Fibroblast of gingiva (primary cell): ENCODE measurements around the gene HOXA10.

Experiments
- DNase-seq: peaks from one replicate; pipeline ENCODE4 v3.0.0-alpha.2; 2011; ENCODE audit warnings: low read depth

HOXA10 gene

GRCh38 chr7:27179030-27179429 lies 4.9 kb upstream of the HOXA10 start:
- DNase-seq, result no peak

DNA sequence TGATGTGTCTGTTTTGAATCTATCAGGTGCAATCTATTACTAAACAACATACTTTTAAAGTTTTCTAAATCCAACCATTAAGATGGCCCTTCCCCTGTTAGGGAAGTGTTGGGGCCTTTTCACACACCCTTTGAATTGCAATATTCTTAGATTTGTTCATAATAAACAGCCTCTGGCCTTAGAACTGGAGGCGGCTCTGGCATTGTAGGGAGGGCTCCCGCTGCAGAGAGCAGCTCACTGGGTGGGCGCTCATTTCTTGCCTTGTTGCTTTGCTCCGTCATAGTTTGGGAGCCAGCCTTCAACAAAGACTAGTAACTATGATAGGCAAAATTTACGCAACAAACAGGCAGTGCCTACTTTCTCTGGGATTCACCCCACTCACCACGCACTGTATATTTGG lies 4.2 kb upstream of the HOXA10 start:
- no peak for DNase-seq

DNA sequence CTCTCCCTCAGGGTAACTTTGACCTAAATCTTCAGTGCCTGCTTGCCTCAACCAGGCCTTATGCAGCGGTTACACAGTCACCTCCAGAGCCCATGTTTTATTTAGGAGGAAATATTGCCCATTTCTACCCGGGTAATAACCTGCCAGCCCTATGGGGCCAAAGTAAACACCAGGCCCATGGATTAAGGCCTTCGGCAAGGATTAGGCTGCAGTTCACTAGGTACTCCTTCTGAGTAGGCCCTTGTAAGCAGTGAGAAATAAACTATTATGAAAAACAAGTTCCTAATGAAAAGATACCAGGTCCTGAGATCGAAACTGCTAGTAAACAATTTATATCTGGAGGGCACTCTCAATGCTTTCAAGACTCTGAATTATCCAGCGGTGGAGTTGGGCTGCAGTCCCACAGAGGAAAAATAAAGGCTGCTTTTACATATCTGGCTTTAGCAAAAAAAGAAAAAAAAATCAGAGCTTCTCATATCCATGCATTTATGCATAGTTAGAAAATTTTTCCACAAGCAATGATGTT lies 3.7 kb upstream of the HOXA10 start:
- no peak for DNase-seq

- DNase-seq, result no peak
Measured at GRCh38 chr7:27176962-27177794, 3.1 kb upstream of the HOXA10 start.

GRCh38 chr7:27176524-27176845 lies 2.4 kb upstream of the HOXA10 start:
- no peak for DNase-seq

DNA sequence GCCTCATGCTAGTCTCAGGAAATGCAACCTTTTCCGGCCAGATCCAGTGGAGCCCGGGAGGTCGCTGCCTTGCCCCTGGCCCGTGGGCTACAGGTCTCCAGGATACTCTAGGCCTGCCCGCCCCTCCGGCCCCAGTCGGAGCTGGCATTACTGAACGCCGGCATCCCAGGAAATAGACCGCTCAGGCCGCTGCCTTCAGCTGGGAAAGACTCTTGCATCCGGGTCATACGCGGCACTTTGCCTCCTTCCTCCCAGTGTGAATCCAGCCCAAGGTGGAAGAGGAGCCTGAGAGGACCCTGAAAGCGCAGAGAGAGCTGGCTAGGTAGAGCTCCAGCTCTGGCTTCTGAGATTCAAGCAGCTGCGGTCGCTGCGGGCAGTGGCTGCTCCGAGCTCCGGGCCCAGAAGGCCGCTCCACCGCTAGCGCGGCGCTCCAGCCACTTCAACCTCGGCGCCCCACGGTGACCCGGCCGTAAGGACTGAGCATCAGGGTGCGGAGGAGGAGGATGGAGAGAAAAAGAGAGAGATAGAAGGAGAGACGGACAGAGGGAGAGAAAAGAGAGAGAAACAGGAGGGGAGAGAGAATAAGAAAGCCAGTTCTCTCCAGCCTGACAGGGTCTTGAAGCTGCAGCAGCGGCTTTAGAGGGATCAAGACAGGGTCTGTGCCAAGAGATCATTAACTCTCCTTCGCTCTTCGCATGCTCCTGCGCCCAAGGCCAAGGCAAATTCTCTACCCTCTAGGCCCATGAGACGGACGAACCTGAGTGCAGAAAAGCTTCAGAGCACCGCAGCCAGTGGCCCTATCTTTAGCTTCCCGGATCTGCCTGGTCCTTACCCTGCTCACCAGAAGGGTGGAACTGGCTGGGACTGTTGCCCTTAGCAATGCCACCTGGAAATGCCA lies 1.8 kb upstream of the HOXA10 start:
- no peak for DNase-seq

- no peak for DNase-seq
Measured at GRCh38 chr7:27174874-27175625, 930 bp upstream of the HOXA10 start.

DNA sequence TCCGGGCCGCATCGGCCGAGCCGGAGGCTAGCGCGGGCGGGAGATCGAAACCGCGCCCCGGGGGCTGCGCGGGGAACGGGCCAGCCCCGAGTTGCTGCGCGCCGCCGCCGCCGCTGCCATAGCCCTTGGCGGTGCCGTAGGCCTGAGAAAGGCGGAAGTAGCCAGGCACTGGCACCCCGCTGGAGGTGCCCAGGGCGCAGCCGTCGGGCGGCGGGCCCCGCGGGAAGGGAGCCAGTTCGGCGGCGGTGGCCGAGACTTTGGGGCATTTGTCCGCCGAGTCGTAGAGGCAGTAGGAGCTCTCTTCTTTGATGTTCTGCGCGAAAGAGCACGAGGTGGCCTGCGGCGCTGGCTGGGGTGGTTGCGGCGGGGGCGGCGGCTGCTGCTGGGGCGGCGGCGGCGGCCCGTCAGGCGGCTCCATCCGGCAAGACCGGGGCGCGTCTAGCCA lies 587 bp downstream of the HOXA10 start:
- no peak for DNase-seq

DNA sequence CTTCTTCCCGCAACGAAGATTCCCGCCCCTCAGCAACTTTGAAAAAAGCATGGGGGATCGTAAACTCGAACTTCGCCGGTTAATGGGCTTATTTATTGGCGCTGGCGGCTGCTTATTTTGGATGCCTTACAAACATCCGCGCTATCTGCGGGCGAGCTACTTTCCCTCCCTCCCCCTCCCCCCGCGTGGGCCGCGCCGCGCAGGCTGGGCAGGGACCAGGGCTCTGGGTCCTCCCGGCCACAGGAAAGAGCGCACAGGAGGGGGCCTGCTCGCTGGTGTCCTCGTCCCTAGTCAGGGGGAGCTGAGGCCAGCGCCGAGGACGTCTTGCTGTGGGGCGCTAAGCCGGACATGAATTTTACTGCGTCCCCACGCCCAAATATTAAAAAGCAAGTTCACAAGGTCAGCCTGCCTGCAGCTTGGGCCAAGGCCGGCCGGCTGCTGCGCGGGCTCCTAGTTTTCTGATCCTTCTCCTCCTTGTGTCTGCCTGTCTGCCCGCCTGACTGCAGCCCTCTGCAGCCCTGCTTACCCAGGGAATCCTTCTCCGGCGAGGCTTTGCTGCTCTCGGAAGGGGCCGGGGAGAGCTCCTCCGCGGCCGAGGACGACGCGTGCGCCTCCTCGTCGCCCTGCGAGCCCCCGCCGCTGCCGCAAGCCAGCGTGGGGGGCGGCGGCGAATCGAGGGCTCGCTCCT lies 1.2 kb downstream of the HOXA10 start:
- DNase-seq, result no peak

- DNase-seq, result no peak
Measured at GRCh38 chr7:27172315-27172774, 1.8 kb downstream of the HOXA10 start.

DNA sequence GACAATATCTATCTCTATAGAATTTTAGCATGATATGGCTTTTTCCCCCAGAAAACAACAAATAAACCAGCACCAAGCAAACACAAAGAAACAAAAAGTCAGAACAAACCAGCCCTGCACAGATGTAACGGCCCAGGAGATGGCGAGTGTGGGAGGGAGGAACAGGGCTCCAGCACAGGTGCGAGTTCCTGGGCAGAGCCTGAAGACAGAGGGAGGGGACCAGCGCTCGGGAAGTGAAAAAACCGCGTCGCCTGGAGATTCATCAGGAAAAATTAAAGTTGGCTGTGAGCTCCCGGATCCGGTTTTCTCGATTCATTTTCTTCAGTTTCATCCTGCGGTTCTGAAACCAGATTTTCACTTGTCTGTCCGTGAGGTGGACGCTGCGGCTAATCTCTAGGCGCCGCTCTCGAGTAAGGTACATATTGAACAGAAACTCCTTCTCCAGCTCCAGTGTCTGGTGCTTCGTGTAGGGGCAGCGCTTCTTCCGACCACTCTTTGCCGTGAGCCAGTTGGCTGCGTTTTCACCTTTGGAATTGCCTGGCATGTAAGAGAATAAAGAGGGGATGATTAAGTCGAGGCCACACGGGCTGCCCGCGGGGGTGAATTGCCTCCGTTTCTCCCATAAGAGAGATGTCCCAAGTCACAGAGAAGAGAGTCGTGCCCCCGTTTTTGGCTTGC lies 2.3 kb downstream of the HOXA10 start:
- no peak for DNase-seq

DNA sequence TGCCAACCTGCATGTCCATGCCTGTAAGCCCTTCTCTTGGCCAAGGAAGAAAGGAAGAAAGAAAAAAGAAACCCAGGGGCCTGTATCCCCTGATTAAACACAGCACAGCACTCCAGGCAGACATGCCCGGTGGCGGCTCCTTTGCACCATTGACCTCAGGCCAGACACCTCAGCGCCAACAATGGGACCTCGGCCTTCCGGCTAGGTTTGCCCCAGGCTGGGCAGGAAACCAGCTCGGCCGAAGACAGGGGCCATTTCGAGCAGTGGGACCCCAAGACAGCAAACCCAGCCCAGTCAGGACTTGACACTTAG lies 2.8 kb downstream of the HOXA10 start:
- DNase-seq, result no peak

- DNase-seq, result no peak
Measured at GRCh38 chr7:27170426-27171324, 3.4 kb downstream of the HOXA10 start.

DNA sequence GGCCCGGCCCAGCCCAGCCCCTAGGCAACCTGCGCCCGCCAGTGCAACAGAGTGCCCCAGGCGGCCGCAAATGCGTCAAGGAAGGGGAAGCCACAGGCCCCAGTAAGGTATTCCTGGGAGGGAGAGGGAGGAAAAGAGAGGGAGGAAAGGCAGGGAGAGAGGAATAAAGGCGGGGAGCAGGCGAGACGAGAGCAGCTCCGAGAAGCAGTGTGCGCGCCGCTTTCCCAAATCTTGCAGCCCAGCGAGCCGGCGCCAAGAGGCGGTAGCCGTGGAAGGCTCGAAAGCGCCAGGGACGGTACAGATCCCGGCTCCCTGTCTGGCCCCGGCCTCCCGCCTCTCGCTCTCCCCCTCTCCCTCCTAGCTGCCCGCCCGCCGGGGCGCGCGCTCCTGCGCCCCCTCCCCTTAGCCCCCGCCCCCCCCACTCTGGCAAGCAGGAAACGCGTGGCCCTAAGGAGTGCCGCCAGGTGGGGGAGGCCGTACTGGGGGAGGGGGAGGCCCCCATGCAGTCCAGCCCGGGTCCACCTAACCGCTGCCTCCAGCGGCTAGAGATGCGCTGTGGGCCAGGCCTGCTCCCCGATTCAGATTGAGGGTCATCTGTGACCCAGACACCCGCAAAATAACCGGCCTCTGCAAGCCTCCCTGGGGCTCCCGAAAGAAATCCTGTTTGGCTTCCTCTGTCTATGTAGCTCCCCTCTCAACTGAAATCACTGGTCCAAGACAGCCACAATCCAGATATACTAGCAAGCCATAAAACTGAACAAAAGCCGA lies 4.3 kb downstream of the HOXA10 start:
- DNase-seq, result no peak

GRCh38 chr7:27168265-27168947 lies 5.7 kb downstream of the HOXA10 start:
- no peak for DNase-seq

DNA sequence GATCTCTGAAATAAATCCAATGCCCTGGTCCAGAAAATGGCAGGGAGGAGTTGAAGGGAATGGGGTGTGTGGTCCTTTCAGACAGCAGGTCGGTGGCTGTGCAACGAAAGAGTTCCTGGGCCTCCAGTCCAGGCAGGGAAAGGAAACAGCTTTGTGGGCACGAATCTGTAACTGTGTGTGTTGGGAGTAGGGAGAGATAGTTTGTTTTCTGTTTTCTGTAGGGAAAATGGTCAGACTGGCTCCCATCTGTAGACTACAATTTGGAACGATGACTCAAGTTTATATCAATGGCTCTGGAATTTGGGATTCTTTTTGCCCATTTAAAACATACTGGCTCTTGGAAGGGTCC lies 6.2 kb downstream of the HOXA10 start:
- DNase-seq, result no peak

DNA sequence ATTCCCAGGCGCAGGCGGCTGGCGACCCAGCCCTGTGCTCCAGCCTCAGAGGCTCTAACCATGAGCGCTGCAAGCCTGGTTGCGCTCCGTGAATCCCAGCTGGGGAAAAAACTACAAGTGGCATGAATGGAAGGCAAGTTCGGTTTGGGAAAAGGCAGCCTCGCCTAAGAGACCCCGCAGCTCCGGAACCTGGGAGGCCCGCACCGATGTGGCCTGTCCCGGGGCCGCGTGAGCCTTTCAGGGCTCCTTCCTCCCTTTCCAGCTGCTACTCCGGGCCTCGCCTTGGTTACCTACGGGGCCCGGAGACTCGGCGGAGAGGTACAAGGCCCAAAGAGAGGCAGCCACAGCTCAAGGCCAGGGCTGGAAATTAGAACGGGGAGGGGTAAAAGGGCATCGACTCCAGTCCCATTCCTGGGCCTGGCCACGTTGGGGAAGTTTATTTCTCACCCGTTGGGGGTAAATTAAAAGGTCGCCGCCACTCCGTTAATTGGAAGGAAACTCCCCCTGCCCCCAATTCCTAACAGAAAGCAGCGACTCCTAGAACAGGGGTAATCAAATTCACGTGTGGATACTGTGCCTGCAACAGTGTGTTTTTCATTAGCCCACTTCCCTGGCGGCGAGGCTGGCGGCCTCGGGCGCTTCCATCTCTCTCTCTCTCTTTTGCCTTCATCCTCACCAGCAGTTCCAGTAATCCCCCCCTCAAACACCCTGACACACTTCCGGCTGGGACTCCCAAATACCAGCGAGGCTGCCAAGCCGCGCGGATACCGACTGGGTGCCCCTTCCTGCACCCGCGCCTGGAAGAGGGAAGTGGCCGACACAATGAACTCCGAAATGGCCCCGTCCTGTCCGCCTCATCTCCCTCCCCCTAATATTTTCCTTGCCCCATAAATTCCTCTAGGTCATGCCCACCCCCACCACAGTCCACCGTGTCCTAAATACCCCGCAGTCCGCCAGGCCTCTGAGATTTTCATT lies 7.3 kb downstream of the HOXA10 start:
- DNase-seq, result no peak
